HepG2 (cell line): Measurements from ENCODE around the gene OVCA2. TPM values are rescaled to one million over a fixed set of nuclear protein-coding genes. Genes with fewer than 3 reads are reported as not detected.

Experiments
- CENPX ChIP-seq: sonication (generic); formaldehyde crosslinking; IDR thresholded peaks from 2 replicates; pipeline ENCODE4 v1.9.0; 2021; ENCODE audit warnings: mild to moderate bottlenecking, missing genetic modification reagents, moderate library complexity
- GMEB2 ChIP-seq: IDR thresholded peaks from 2 replicates; pipeline ENCODE4 v1.6.1; 2016; ENCODE audit warnings: missing biosample characterization, missing genetic modification reagents, low read depth
- HHEX ChIP-seq: IDR thresholded peaks from 2 replicates; pipeline ENCODE4 v1.6.1; 2016; ENCODE audit warnings: control low read depth
- KMT2B ChIP-seq: IDR thresholded peaks from 2 replicates; pipeline ENCODE4 v1.6.1; 2016; ENCODE audit warnings: missing genetic modification reagents, missing compliant biosample characterization
- NR2C2 ChIP-seq: sonication (generic); formaldehyde crosslinking; IDR thresholded peaks from 2 replicates; pipeline ENCODE4 v1.4.0; 2020; ENCODE audit warnings: missing genetic modification reagents, mild to moderate bottlenecking, moderate library complexity, borderline replicate concordance
- PHF21A ChIP-seq: sonication (generic); formaldehyde crosslinking; IDR thresholded peaks from 2 replicates; pipeline ENCODE4 v1.5.0; 2020; ENCODE audit warnings: mild to moderate bottlenecking, missing genetic modification reagents
- POGZ ChIP-seq: sonication (generic); formaldehyde crosslinking; IDR thresholded peaks from 2 replicates; pipeline ENCODE4 v1.4.0; 2020; ENCODE audit warnings: mild to moderate bottlenecking, missing genetic modification reagents
- RERE ChIP-seq: IDR thresholded peaks from 2 replicates; pipeline ENCODE4 v1.6.1; 2016; ENCODE audit warnings: low read depth, missing genetic modification reagents, missing compliant biosample characterization
- SALL2 ChIP-seq: sonication (generic); formaldehyde crosslinking; IDR thresholded peaks from 2 replicates; pipeline ENCODE4 v1.8.1; 2023; ENCODE audit warnings: mild to moderate bottlenecking, missing genetic modification reagents, inconsistent platforms
- SAP130 ChIP-seq: IDR thresholded peaks from 2 replicates; pipeline ENCODE4 v1.6.1; 2016; ENCODE audit warnings: low read depth
- SNAI1 ChIP-seq: sonication (generic); formaldehyde crosslinking; IDR thresholded peaks from 2 replicates; pipeline ENCODE4 v1.5.0; 2020; ENCODE audit warnings: mild to moderate bottlenecking, missing genetic modification reagents, borderline replicate concordance
- ZMAT5 ChIP-seq: sonication (generic); formaldehyde crosslinking; IDR thresholded peaks from 2 replicates; pipeline ENCODE4 v1.5.0; 2020; ENCODE audit warnings: mild to moderate bottlenecking, low read depth, missing genetic modification reagents, borderline replicate concordance
- ZNF274 ChIP-seq: sonication (generic); formaldehyde crosslinking; IDR thresholded peaks from 2 replicates; pipeline ENCODE4 v1.5.1; 2020; ENCODE audit warnings: mild to moderate bottlenecking, missing genetic modification reagents
- ZNF292 ChIP-seq: sonication (generic); formaldehyde crosslinking; IDR thresholded peaks from 2 replicates; pipeline ENCODE4 v1.8.1; 2022; ENCODE audit warnings: mild to moderate bottlenecking, low read depth, missing genetic modification reagents, borderline replicate concordance
- ZNF317 ChIP-seq: sonication (generic); formaldehyde crosslinking; IDR thresholded peaks from 2 replicates; pipeline ENCODE4 v1.5.0; 2020; ENCODE audit warnings: mild to moderate bottlenecking, missing genetic modification reagents
- ZNF350 ChIP-seq: sonication (generic); formaldehyde crosslinking; IDR thresholded peaks from 2 replicates; pipeline ENCODE4 v1.4.0; 2020; ENCODE audit warnings: mild to moderate bottlenecking, low read depth, missing genetic modification reagents, borderline replicate concordance
- ZNF503 ChIP-seq: sonication (generic); formaldehyde crosslinking; IDR thresholded peaks from 2 replicates; pipeline ENCODE4 v1.4.0; 2020; ENCODE audit warnings: missing genetic modification reagents
- ZNF546 ChIP-seq: sonication (generic); formaldehyde crosslinking; conservative IDR thresholded peaks from 2 replicates; pipeline ENCODE4 v1.8.1; 2023; ENCODE audit warnings: mild to moderate bottlenecking, missing genetic modification reagents
- ZNF576 ChIP-seq: sonication (generic); formaldehyde crosslinking; IDR thresholded peaks from 2 replicates; pipeline ENCODE4 v1.4.0; 2020; ENCODE audit warnings: mild to moderate bottlenecking, missing genetic modification reagents
- ZNF891 ChIP-seq: sonication (generic); formaldehyde crosslinking; IDR thresholded peaks from 2 replicates; pipeline ENCODE4 v1.5.0; 2020; ENCODE audit warnings: mild to moderate bottlenecking, missing genetic modification reagents
- polyA plus RNA-seq, 8 experiments: library from polyadenylated mRNA; depleted of rRNA in 3 of 8; stranded (reverse) in 7 of 8; unstranded in 1 of 8; fragments of >200 nt; fragmentation: Illumina TruSeq in 4 of 8; extraction: Trizol in 4 of 8; gene quantifications; 2 replicates each; pipeline versions ENCODE4 v1.2.1 to v1.2.3, GENCODE V29; 2011 to 2016; ENCODE audit warnings: low read depth in 4 of 8, missing spikeins in 1 of 8, mixed read lengths in 1 of 8; ENCODE audit not compliant: insufficient read depth in 1 of 8
- total RNA-seq, 5 experiments: library from RNA; depleted of rRNA; stranded (reverse); fragments of >200 nt; fragmentation: Illumina TruSeq; extraction: Trizol; gene quantifications; 2 replicates each; pipeline ENCODE4 v1.2.3, GENCODE V29; 2016; ENCODE audit warnings: low read depth in 1 of 5

The OVCA2 gene
- total and polyA plus RNA-seq, 2 of the 13 experiments (the other 11 are each of a cell fraction or from before 2014, with no cell fraction given) = 23.7 to 28.2 TPM

- TF ChIP-seq ZNF317 (CRISPR knock-in tag) = no peak
- TF ChIP-seq PHF21A (CRISPR knock-in tag) = no peak
- TF ChIP-seq ZNF274 (CRISPR knock-in tag) = no peak
- TF ChIP-seq ZNF891 (CRISPR knock-in tag) = no peak
- TF ChIP-seq ZNF546 (CRISPR knock-in tag) = no peak
- TF ChIP-seq POGZ (CRISPR knock-in tag) = no peak
- peak; percentile 46; the same call in 1 of the 2 replicates for TF ChIP-seq RERE (CRISPR knock-in tag)
- TF ChIP-seq KMT2B (CRISPR knock-in tag) = no peak
- TF ChIP-seq CENPX (CRISPR knock-in tag) = no peak
- no peak for TF ChIP-seq ZNF292 (CRISPR knock-in tag)
- peak; percentile 24; the same call in 1 of the 2 replicates for TF ChIP-seq ZNF503
- TF ChIP-seq GMEB2 = no peak
- TF ChIP-seq SNAI1 (CRISPR knock-in tag) = 0 out of 2 replicates have a peak, but pooled peaks have one; percentile 3
- TF ChIP-seq NR2C2 (CRISPR knock-in tag) = peak; percentile 53; the same call in 1 of the 2 replicates
- TF ChIP-seq ZNF350 (CRISPR knock-in tag) = peak; percentile 54; the same call in 1 of the 2 replicates
- TF ChIP-seq ZMAT5 = no peak
- no peak for TF ChIP-seq HHEX (CRISPR knock-in tag)
- no peak for TF ChIP-seq SALL2 (CRISPR knock-in tag)
- TF ChIP-seq ZNF576 = no peak
- TF ChIP-seq SAP130 (CRISPR knock-in tag) = peak; percentile 48
Measured at GRCh38 chr17:1997927-1998742, 43.7 kb upstream of the OVCA2 start (continued).
